Measurements from ENCODE around the gene CORO2A.

DNA sequence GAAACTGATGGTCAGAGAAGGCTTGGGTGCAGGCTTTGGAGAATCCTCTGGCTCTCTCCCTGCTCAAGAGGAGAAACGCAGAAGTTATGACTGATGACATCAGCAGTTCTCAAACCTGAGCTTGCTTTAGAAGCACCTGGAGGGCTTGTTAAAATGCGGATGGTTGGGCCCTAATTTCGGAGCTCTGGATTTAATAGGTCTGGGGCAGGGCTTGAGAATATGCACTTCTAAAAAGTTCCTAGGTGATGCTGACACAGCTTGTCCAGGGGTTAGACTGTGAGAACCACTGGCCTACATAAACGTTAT is 36.6 kb upstream of the CORO2A start:
- no peak for TF ChIP-seq RCOR1 (conservative IDR thresholded peaks at IDR 0.05; ENCODE audit: low read depth, low read length)
- TF ChIP-seq, protein P1, sequence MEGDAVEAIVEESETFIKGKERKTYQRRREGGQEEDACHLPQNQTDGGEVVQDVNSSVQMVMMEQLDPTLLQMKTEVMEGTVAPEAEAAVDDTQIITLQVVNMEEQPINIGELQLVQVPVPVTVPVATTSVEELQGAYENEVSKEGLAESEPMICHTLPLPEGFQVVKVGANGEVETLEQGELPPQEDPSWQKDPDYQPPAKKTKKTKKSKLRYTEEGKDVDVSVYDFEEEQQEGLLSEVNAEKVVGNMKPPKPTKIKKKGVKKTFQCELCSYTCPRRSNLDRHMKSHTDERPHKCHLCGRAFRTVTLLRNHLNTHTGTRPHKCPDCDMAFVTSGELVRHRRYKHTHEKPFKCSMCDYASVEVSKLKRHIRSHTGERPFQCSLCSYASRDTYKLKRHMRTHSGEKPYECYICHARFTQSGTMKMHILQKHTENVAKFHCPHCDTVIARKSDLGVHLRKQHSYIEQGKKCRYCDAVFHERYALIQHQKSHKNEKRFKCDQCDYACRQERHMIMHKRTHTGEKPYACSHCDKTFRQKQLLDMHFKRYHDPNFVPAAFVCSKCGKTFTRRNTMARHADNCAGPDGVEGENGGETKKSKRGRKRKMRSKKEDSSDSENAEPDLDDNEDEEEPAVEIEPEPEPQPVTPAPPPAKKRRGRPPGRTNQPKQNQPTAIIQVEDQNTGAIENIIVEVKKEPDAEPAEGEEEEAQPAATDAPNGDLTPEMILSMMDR (IDR thresholded peaks at IDR 0.05 in 2 of 3, conservative IDR thresholded peaks at IDR 0.05 in 1 of 3; ENCODE audit: control insufficient read depth in 2 of 3, extremely low read depth in 1 of 3, insufficient read depth in 1 of 3, low read depth in 3 of 3, low read length in 3 of 3), result no peak
- no peak for TF ChIP-seq SIN3A (IDR thresholded peaks at IDR 0.05; ENCODE audit: low read depth, low read length)
- no peak for TF ChIP-seq SREBF2 (IDR thresholded peaks at IDR 0.05; ENCODE audit: low read length)
- no peak for TF ChIP-seq ZNF274 (IDR thresholded peaks at IDR 0.05; ENCODE audit: insufficient read depth, insufficient read length)
- TF ChIP-seq CEBPB (IDR thresholded peaks at IDR 0.05; ENCODE audit: borderline replicate concordance in 1 of 2, low read depth in 2 of 2, low read length in 2 of 2), result no peak
